Mammary epithelial cell (primary cell): ENCODE results near the gene IST1.

Experiments
- CTCF ChIP-seq, 2 donors: IDR thresholded peaks in 1 of 2; conservative IDR thresholded peaks in 1 of 2; 2 replicates each; pipeline ENCODE4 v1.5.1; 2011 to 2012; ENCODE audit warnings: inconsistent platforms in 2 of 2, low read length in 2 of 2, mild to moderate bottlenecking in 2 of 2, control low read depth in 1 of 2, low read depth in 1 of 2; ENCODE audit not compliant: insufficient read depth in 1 of 2; ENCODE audit errors: extremely low read depth in 1 of 2
- EZH2 ChIP-seq: IDR thresholded peaks from 2 replicates; pipeline ENCODE4 v1.6.1; 2012; ENCODE audit warnings: low read length, inconsistent platforms, borderline replicate concordance

DNA sequence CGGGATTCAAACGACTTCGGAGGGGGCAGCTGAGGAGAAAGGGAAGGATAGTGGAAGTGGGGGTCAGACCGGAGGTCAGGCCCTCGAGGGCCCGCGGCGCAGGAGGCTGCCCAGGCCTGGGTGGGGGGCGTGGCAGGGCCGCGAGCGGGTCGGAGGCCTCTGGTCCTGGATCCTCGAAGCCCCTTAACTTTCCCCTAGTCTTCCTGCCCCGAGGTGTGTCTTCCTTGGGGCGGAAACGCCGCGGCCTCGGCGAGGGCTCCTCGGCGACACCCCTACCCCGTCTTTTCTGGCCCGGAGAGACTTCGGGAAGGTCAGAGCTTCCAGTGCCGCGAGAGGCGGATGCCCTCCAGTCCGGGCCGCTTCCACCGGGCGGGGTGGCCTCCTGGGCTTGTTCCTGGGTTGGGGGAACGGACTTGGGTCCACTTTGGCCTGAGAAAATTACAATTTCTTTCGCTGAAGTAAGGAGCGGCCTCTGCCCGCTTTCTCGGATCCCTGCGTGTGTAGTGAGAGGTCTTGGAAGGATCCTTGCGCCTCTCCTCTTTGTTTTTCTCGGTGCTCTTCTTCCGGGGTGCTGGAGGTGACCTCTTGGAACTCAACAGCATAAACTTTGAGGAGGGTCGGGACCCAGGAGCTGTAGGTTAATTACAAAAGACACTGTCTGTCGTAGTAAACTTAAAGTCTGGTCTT lies 491 bp downstream of the IST1 start:
- TF ChIP-seq CTCF (conservative IDR thresholded peaks at IDR 0.05 in 1 of 2, IDR thresholded peaks at IDR 0.05 in 1 of 2; ENCODE audit: extremely low read depth in 1 of 2, insufficient read depth in 1 of 2, low read depth in 1 of 2, low read length in 2 of 2) (no peak), EZH2 (no peak)
